Activated naive CD4-positive, alpha-beta T cell treated with Interleukin-2 at 50 U/mL for 16 hours (primary cell): ENCODE data around the gene PPIF.

ENCODE experiments used
- DNase-seq: peaks from one replicate; pipeline ENCODE4 v3.0.0-alpha.2; 2020

The PPIF gene

GRCh38 chr10:79349766-79350406 is 2.6 kb downstream of the PPIF start:
- no peak for DNase-seq

- DNase-seq: no peak
Measured at GRCh38 chr10:79350407-79351154, 3.3 kb downstream of the PPIF start.

DNA sequence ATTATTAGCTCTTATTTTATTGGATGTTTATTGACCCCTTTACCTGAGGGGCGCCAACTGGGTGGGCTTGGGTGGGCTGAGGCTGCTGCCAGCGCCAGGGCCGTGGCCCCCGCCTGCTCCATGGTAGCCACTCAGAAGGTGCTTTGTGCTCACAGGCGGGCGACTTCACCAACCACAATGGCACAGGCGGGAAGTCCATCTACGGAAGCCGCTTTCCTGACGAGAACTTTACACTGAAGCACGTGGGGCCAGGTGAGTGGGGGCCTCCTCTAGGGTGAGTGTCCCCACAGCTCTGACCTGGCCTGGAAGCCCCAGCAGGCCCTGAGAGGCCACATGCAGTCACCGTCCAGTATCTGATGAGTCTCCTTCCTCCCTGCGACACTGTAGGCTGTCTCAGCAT is 4.1 kb downstream of the PPIF start:
- DNase-seq: no peak

DNA sequence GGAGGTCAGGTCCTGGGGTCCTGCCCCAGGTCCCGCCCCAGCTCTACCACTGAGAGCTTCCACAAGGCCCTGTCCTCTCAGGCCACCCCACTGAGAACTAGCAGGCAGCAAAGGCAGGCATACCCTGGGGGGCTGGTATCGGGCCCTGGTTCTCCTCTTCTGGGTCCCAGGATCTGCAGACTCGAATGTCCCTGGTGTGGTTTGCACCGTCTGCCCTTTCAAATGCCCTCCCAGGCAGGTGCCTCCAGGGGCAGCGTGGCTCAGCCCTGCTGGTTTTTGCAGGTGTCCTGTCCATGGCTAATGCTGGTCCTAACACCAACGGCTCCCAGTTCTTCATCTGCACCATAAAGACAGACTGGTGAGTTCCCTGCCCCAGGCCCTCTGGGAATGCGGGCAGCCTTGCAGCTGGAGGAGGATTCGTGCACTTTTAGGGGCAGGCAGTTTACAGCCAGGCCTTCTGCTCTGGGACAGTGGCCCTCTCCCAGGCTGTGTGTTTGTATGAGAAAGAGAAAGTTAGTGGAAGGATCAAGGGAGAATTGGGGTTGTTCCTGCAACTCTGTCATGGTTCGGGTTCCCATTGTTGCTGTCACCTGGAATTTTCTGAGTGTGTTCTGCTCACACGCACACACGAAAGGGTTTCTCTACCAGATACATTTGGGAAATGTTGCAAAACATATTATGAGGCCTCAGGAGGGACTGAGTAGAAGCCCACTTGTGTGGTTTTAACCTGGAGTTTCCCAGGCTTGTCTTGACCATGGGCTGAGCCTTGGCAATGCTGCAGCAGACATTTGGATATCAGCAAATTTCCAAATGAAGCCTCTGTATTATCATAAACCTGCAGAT is 5.0 kb downstream of the PPIF start:
- no peak for DNase-seq

DNA sequence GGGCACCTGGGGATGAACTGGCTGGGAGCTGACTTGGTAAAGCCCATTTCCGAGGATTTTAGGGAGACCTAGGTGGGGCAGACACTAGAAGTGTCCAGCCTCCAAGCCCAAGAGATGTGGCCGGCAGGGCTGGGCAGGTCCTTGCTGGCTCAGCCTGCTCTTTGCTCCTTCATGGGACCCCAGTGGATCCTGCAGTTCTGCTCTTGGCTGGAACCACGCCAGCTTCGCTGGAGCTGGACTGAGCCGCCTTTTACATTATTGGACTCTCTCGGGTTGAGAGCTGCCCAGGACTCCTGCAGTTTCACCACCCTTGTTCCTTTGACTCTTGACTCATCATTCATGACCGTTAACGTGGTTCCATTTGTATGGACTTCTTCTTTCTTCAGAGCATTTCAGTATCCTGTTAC is 5.7 kb downstream of the PPIF start:
- DNase-seq: no peak

DNA sequence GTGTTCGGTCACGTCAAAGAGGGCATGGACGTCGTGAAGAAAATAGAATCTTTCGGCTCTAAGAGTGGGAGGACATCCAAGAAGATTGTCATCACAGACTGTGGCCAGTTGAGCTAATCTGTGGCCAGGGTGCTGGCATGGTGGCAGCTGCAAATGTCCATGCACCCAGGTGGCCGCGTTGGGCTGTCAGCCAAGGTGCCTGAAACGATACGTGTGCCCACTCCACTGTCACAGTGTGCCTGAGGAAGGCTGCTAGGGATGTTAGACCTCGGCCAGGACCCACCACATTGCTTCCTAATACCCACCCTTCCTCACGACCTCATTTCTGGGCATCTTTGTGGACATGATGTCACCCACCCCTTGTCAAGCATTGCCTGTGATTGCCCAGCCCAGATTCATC is 6.5 kb downstream of the PPIF start:
- DNase-seq: no peak

DNA sequence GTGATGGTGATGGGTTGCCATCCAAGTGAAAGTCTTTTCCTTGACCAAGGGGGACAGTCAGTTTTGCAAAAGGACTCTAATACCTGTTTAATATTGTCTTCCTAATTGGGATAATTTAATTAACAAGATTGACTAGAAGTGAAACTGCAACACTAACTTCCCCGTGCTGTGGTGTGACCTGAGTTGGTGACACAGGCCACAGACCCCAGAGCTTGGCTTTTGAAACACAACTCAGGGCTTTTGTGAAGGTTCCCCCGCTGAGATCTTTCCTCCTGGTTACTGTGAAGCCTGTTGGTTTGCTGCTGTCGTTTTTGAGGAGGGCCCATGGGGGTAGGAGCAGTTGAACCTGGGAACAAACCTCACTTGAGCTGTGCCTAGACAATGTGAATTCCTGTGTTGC is 6.9 kb downstream of the PPIF start:
- no peak for DNase-seq

DNA sequence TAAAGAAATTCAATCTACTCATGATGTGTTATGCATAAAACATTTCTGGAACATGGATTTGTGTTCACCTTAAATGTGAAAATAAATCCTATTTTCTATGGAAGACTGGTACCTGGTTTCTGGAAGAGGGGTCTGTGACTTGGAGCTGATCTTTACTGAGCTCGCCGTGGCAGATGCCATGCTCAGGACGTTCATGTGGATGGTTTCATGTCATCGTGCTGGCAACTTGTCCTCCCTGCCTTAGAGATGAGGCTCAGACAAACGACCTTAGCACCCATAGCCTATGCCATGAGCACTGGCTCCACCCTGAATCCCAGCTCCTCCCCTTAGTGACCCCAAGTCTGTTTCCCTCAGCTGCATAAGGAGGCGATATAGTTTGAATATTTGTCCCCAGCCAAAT is 7.3 kb downstream of the PPIF start:
- DNase-seq: no peak

- DNase-seq: no peak
Measured at GRCh38 chr10:79355420-79356017, 8.2 kb downstream of the PPIF start.

GRCh38 chr10:79356104-79356503 is 8.8 kb downstream of the PPIF start:
- no peak for DNase-seq

DNA sequence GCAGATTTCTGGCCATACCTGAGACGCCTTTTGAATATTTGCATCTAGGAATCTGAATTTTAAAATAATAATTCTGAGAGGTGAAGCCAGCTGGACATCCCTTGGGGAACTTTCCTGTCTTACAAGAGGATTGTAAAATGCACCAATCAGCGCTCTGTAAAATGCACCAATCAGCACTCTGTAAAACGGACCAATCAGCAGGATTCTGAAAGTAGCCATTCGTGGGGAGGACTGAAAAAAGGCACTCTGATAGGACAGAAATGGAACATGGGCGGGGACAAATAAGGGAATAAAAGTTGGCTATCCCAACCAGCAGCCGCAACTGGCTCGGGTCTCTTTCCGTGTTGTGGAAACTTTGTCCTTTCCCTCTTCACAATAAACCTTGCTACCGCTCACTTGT is 9.9 kb downstream of the PPIF start:
- DNase-seq: no peak

GRCh38 chr10:79358811-79359210 is 11.5 kb downstream of the PPIF start:
- DNase-seq: no peak

DNA sequence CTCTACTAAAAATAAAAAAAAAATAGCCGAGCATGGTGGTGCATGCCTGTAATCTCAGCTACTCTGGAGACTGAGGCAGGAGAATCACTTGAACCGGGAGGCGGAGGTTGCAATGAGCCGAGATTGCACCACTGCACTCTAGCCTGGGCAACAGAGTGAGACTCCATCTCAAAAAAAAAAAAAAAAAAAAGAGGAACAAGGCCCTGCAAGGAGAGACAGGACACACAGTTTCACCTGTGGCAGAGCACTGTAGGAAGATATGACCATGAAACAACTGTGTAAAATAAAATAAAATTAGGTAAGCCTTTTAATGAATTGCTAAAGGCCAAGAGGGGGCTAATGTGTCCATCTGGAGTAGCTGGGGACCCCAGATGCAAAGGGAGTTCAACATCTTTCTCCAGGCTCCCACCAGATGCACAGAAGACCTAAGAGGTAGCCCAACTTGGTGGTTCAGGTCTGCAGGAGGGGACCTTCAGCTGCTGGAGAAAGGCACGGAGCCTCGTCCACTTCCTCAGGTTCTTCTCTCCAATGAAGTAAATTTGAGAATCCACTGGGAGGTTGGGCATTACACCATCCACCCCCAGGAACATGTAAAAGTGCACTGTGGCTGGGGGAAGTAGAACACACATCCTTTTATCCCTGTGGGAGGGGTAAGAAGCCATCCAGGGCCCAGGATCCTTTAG is 12.7 kb downstream of the PPIF start:
- DNase-seq: no peak

- DNase-seq: no peak
Measured at GRCh38 chr10:79360499-79361342, 13.5 kb downstream of the PPIF start.

DNA sequence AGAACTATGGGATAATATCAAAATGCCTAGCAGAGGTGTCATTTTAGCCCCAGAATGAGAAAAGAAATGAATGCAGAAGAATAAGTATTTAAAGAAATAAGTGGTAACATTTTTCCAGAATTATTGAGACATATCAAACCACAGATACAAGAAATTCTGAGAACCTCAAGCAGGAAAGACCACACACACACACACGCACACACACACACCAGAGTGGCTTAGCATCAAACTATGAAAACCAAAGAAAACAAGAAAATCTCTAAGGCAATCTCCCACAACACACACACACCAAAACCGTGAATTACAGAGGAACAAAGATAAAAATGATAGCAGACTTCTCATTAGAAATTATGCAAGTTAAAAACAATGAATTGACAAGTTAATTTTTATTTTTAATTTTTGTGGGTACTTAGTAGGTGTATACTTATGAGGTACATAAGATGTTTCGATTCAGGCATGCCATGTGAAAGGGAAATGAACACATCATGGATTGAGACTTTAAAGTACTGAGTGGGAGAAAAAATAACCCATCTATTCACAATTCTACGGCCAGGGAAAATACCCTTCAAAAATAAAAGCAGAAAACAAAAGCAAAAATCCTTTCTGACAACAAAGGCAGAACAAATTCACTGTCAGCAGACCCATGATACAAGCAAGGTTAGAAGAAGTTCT is 14.6 kb downstream of the PPIF start:
- DNase-seq: no peak

- no peak for DNase-seq
Measured at GRCh38 chr10:79367426-79368189, 20.3 kb downstream of the PPIF start.

DNA sequence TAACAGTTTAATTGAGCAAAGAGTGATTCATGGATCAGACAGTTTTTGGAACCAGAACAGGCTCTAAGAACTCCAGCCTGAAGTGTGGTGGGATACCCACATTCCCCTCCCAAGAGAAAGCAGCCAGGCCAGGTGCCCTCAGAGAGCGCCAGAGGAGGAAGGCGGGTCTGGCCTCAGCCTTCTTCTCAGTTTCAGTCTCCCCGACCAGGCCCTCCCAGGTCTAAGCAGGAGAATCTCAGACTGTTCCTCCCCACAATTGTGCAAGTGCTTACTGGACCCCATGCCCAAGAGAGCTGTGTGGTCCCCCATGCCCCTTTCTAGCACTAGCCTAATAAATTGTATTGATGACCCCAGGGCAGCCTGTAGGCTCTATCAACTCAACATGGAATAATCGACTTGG is 25.6 kb downstream of the PPIF start:
- DNase-seq: no peak

DNA sequence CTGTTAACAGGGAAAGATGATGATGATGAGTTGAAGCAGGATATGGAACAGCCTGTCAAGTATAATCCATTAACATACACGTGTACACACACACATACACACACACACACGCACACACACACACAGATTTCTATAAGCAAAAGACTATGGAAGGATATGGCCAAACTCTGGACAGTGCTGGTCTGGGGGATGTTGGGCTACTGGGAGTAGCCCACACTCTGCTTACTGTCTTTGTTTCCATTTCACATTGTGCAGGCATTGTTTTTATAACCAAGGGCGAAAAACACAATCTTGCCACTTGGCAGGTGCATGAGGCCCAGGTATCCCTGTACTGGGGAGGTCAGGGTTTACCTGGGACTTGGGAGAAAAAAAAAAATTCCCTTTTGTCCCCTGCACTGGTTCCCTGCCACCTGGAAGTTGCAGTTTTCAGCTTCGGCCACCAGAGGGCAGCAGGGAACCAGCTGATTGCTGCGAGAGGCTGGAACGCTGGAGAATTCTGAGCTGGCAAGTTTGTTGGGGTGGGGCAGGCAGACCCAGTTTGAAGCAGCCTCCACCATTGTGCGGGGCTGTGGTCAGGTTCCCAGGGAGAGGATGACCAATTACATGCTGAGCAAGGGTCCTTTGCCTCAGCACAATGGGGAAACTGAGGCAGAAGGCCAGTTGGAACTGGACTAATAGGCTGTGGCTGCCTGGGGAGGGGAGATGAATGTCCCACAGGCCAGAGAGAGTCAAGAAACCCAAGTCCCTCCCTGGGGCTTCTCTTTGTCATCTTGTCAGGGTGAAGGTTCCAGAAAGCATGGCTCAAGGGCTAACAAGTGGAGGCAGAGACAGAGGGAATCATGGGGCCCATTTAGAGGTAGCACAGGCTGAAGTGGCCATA is 27.3 kb downstream of the PPIF start:
- peak; percentile 76 for DNase-seq

DNA sequence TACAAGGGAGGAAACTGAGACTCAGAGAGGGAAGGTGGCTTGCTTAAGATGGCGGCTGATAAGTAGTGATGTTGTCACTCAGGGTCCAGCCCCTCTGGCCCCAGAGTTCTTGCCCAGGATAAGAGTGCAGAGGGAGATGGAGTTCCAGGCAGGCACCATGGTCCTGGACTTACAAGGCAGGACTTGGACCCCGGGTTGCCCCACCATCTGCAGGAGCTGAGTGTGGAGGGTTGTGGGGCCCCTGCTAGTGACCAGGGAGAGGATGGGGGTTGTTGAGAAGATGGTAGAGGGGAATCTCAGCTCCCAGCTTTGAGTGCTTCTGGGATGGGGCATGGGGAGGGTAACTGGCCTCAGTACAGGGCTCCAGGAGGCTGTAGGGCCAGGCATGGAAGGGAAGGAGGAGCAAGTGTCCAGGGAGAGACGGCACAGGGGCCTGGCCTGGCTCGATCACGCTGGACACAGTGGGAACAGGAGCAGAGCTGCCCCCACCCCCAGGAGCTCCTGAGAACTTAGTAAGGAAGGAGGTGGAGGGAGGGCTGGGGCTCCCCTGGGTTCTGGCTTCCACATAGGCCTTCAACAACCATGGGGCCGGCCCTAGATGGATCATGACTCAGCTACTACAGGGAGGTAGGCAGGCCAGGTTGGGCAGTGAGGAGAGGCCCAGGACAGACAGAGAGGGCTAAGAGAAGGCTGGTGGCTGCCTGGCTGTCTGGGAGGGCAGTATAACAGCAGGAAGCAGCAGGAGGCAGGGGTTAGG is 28.2 kb downstream of the PPIF start:
- DNase-seq: no peak
